SK-N-SH treated with all-trans-retinoic acid at 6 μM for 48 hours (cell line): ENCODE data around the gene TNIK.

Experiments
- ARNTL ChIP-seq: fragments of 450-650 bp; formaldehyde crosslinking; IDR thresholded peaks from 2 replicates; pipeline ENCODE4 v1.5.0; 2020; ENCODE audit warnings: low read depth, mild to moderate bottlenecking, moderate library complexity, borderline replicate concordance
- CREB5 ChIP-seq: fragments of 250-450 bp; sonication (Bioruptor Pico); IDR thresholded peaks from 2 replicates; pipeline ENCODE4 v1.5.1; 2020; ENCODE audit warnings: low read depth, mild to moderate bottlenecking, moderate library complexity

DNA sequence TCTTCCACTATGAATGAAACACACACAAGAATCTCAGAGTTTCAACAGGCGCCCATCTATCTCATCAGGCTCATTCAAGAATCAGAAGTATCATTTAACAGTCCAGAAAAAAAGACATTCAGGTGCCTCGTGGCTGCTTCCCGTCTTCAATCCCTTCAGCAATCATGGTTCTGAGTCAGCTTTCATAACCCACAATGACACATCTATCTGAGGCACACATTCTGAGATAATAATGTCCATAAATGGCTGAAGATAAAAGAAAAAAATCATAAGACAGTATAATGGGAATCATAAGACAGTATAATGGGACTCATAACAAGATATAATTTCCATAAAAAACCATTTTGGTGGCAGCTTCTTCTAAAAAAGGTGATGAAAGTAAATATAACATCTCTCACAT is 52.4 kb downstream of the TNIK start:
- TF ChIP-seq CREB5 (CRISPR knock-in tag) (no peak), ARNTL (no peak)
